HTERT RPE-1 (cell line): Measurements from ENCODE around the gene DNAJC21.

Experiments used
- in situ Hi-C: fragments of 300-500 bp; cut with MboI; formaldehyde crosslinking; loops from 4 replicates; pipeline ENCODE4 v1.14.3; 2020; ENCODE audit warnings: low sequenced_read_pairs

Gene DNAJC21

GRCh38 chr5:34976347-34976746, 47.0 kb downstream of the DNAJC21 start:
- in situ Hi-C loops, result no loop called here

- in situ Hi-C loops, result no loop called here
Measured at GRCh38 chr5:34977934-34978613, 48.7 kb downstream of the DNAJC21 start.

DNA sequence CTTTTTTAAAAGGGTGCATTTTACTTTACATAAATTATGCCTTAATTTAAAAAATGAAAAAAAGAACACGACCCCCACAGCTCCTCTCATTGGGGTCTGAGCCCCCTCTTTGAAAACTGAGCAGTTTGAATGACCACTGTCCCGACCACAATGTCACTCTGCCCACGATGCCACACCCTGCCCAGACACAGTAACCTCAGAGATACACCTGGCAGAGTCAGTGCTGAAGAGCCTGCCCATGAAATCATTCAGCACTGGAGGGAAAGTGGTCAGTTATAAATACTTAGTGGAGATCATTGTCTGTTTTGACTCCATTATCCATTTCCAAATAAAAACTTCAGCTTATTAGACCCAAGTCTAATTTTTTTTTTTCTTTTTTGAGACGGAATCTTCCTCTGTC, 49.3 kb downstream of the DNAJC21 start:
- in situ Hi-C loops, result no loop called here

- in situ Hi-C loops, result no loop called here
Measured at GRCh38 chr5:34982823-34983222, 53.5 kb downstream of the DNAJC21 start.

DNA sequence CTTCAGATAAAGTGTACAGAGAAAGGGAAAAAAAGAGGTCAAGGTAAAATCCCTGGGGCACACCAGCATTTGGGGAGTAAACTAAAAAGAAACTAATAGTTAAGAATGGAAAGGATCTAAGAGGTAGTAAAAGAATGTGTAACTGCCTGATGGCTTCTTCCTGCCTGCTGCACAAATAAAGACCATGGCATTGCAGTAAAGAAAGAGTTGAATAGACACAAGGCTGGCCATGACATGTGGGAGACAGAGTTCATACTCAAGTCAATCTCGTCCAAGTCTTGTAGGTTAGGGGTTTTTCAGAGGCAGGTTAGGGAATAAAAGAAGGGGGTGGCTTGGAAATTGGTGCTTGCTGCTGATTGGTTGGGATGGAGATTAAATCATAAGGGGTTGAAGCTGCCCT, 57.6 kb downstream of the DNAJC21 start:
- in situ Hi-C loops, result no loop called here

DNA sequence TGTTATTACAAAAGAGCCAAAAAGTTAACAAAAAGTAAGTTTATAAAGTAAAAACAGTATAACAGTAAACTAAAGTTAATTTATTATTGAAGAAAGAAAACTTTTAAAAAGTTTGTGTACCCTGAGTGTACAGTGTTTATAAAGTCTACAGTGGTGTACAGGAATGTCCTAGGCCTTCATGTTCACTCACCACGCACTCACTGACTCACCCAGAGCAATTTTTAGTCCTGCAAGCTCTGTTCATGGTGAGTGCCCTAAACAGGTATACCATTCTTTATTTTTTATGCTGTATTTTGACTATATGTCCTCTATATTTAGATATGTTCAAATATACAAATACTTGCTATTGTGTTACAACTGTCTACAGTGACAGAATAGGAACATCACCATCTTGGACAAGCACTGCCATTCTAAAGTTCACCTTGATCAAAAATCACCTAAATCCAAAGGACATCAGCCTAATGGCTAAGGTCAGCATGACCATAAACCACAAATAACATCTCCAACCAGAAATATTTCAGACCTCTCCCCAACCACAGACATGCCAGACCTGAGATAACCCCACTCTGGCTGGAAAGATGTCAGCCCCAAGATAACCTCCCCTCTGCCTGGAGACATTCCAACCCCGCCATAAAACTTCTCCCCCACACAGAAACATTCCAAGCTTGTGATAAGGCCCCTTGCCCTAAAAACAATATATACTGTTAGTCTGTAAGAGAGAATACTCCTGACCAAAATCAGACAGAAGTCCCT, 62.3 kb downstream of the DNAJC21 start:
- in situ Hi-C loops, result no loop called here

DNA sequence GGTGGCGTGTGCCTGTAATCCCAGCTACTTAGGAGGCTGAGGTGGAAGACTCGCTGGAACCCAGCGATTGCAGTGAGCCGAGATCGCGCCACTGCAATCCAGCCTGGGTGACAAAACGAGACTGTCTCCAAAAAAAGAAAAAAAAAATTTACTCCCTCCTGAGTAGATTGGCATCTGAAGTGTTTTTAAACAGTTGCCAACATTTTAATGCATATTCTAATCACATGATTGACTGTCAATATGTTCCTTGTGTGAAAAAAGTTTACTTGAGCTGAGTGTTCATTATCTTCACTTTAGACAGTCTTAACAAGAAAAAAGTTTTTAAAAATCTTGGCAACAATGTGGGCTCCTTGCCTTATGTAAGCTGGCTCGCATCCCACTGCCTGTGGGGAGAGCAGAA, 64.6 kb downstream of the DNAJC21 start:
- in situ Hi-C loops, result no loop called here

GRCh38 chr5:34996261-34996660, 66.9 kb downstream of the DNAJC21 start:
- in situ Hi-C loops, result no loop called here

DNA sequence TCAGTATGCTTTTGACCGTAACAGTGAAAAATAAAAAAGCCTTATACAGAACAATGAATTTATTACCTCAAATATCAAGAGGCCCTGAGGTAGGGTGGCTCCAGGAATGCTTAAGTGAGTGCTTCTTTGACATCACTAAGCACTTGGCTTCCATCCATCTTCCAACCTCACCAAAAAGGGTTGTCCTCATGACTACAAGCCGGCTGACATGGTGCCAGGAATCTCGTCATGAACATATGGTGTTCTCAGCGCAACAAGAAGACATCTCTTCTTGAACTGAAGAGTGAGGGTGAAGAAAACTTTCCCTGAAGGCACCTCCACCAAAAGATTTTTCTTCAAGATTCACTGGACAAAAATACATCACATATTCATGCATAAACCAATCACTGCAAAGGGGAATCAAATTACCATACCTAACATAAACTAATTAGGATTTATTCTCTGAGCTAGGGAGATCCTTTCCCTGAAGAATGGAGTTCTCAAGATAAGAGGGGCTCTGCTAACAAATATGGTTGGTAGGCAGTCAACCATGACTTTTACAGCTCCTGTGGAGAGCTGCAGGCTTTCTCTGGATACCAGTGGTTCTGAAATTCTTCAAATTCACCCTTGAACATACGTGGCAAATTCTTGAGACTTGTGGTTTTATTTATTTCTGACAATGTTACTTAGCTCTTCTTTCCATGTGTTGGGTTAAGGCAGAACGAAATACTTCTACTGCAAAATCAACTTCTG, 68.9 kb downstream of the DNAJC21 start:
- in situ Hi-C loops, result no loop called here

GRCh38 chr5:35001842-35002241, 72.5 kb downstream of the DNAJC21 start:
- in situ Hi-C loops, result no loop called here

DNA sequence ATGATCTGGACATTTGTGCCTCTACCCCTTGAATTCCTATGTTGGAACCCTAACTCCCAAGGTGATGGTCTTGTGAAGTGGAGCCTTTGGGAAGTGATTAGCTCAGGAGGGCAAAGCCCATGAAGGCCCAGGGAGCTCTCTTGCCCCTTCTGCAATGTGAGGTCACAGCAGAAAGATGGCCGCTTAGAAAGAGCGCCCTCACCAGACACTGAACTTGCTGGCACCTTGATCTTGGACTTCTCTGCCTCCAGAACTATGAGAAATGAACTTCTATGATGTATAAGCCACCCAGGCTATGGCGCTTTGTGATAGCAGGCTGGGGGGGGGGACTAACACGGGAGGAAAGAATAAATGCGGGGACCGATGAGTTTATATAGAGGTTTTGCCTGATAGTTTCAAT, 73.1 kb downstream of the DNAJC21 start:
- in situ Hi-C loops, result no loop called here

GRCh38 chr5:35003018-35003957, 73.9 kb downstream of the DNAJC21 start:
- in situ Hi-C loops, result no loop called here

- in situ Hi-C loops, result no loop called here
Measured at GRCh38 chr5:35004200-35004599, 74.8 kb downstream of the DNAJC21 start.

DNA sequence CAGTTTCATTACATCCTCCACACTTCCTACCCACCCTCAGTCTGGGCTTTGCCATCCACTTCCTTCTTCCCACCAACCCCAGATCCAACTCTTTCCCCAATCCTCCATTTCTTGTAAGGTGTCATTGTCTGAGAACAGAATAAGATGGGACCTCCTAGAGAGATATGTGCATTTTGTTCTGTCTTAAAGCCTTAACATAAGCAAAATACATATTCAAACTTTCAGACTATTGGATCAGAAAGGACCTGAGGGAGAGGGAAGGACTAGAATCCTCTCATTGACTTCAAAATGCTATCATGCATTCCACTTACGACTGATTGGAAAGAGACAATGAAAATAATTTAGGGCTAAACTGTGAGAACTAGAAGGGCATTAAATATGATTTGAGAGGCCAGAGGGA, 75.4 kb downstream of the DNAJC21 start:
- in situ Hi-C loops, result no loop called here
